GM12891 (cell line): ENCODE results near the gene USH2A.

ENCODE experiments used
- DNase-seq: peaks from one replicate; pipeline ENCODE4 v3.0.0; 2011; ENCODE audit warnings: low spot score; ENCODE audit not compliant: insufficient read length
- FAIRE-seq: peaks from 2 replicates; lab custom pipeline; 2011; peaks lifted over from hg19 to GRCh38; lab: Jason Lieb, UNC
- PAX5 ChIP-seq: IDR thresholded peaks from 2 replicates; pipeline ENCODE4 v1.6.1; 2011; ENCODE audit warnings: low read length, moderate library complexity, mild to moderate bottlenecking; ENCODE audit not compliant: insufficient read depth, severe bottlenecking
- POLR2A ChIP-seq: IDR thresholded peaks from 2 replicates; pipeline ENCODE4 v1.6.1; 2011; ENCODE audit warnings: low read depth, low read length, control low read depth
- POLR2AphosphoS5 ChIP-seq: IDR thresholded peaks from 2 replicates; pipeline ENCODE4 v1.6.1; 2011; ENCODE audit warnings: low read depth, low read length, control low read depth
- POU2F2 ChIP-seq: IDR thresholded peaks from 2 replicates; pipeline ENCODE4 v1.6.1; 2011; ENCODE audit warnings: low read depth, mild to moderate bottlenecking, control low read depth, low read length, moderate library complexity
- SPI1 ChIP-seq: IDR thresholded peaks from 2 replicates; pipeline ENCODE4 v1.6.1; 2011; ENCODE audit warnings: low read depth, low read length, control low read depth
- TAF1 ChIP-seq: IDR thresholded peaks from 2 replicates; pipeline ENCODE4 v1.6.1; 2011; ENCODE audit warnings: low read depth, low read length, control low read depth

Gene USH2A

GRCh38 chr1:215612391-215612790 lies 810.9 kb downstream of the USH2A start:
- TF ChIP-seq POLR2A: no peak
- no peak for TF ChIP-seq POLR2AphosphoS5
- TF ChIP-seq TAF1: no peak
- TF ChIP-seq SPI1: no peak
- no peak for TF ChIP-seq PAX5
- no peak for TF ChIP-seq POU2F2
- no peak for FAIRE-seq
- no peak for DNase-seq

DNA sequence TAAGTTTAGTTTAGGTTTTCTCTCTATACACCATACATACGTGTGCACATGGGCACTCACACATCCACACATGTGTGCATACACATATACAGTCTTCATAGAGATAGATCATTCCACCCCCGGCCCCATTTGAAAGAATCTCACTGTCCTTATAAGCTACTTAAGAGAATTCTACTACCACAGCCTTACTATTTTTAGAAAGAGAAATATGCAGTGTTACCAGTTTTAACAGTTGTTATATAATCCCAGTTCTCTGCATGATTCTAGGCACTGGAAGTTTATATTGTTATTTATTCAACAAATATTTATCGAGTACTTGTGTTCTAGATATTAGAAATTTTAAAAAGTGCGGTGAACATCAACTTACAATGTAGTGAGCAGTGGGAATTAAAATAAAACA lies 814.6 kb downstream of the USH2A start:
- TF ChIP-seq PAX5 (no peak), POLR2AphosphoS5 (no peak), POU2F2 (no peak), POLR2A (no peak), TAF1 (no peak), SPI1 (no peak)
- DNase-seq (no peak), FAIRE-seq (no peak)

DNA sequence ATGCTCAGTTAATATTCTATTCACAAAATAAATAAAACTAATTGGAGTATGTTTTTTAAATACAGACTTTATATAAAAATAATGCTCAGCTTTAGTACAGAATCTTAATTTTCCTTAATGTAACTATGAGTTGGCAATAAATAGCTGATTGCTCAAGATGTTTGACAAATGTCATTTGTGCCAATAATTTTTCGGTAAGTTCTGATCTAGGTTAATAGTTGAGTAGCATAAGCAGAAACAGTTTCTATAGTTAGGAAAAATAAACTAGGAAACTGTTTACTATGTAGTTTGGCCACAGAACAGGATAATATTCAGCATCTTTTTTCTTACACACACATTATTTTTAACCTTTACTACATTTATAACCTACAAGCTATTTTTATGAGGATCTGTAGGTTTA lies 815.8 kb downstream of the USH2A start:
- no peak for TF ChIP-seq POU2F2
- TF ChIP-seq POLR2AphosphoS5: no peak
- no peak for TF ChIP-seq PAX5
- TF ChIP-seq POLR2A: no peak
- TF ChIP-seq SPI1: no peak
- no peak for TF ChIP-seq TAF1
- DNase-seq: no peak
- FAIRE-seq: no peak

DNA sequence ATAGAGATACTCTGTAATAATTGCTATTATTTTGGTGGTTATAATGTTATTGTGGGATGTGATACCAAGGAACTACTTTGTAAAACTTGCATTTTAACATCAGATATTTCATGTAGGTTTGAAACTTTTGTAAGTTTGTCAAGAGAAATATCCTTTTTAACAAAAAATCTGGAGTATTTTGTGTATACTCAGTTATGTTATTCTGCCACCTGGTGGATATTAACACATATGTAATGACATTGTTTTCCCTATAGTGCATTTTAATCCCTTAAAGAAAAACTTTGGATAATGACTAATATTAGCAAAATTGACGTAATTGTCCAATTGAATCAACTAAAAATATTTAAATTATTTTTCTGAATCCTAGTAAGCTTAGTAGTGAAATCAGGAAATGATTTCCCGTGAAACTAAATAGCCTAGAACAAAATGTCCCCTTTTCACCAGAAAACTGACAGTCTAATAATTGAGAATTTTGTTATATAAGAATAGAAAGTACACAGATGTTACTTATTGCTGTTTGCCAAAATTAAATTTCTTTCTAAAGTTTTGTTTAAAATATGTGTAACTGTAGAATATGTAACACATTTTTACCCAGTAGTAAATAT lies 816.6 kb downstream of the USH2A start:
- TF ChIP-seq POU2F2 (no peak), TAF1 (no peak), SPI1 (no peak), POLR2A (no peak), PAX5 (no peak), POLR2AphosphoS5 (no peak)
- DNase-seq: no peak
- FAIRE-seq: no peak

DNA sequence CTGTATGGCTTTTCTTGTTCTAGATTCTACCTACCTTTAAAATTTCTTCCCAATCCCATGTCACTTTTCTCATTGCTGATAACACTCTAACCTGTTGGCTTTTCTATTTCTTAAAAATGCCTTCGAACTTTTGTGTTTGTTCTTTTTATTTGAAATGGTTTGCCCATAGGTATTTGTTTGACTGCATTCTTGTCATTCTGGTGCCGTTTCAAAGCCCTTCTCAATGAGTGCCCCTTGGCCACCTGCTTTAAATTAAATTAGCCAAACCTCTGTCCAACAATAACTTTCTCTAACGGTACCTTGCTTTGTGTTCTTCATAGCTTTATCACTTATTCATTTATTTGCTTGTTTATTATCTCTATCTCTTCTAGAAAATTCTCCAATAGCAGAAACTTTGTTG lies 817.2 kb downstream of the USH2A start:
- TF ChIP-seq TAF1: no peak
- no peak for TF ChIP-seq POLR2AphosphoS5
- TF ChIP-seq SPI1: no peak
- no peak for TF ChIP-seq POU2F2
- TF ChIP-seq POLR2A: no peak
- TF ChIP-seq PAX5: no peak
- DNase-seq (no peak), FAIRE-seq (no peak)

GRCh38 chr1:215605011-215605621 lies 818.1 kb downstream of the USH2A start:
- TF ChIP-seq POLR2A (no peak), TAF1 (no peak), POLR2AphosphoS5 (no peak)
- DNase-seq (no peak), FAIRE-seq (no peak)

- DNase-seq (no peak), FAIRE-seq (no peak)
- TF ChIP-seq PAX5 (no peak), POLR2A (no peak), SPI1 (no peak), TAF1 (no peak), POU2F2 (no peak), POLR2AphosphoS5 (no peak)
Observed at GRCh38 chr1:215603319-215603718, 819.9 kb downstream of the USH2A start.

GRCh38 chr1:215601276-215601675 lies 822.0 kb downstream of the USH2A start:
- no peak for TF ChIP-seq POU2F2
- no peak for TF ChIP-seq POLR2AphosphoS5
- TF ChIP-seq PAX5: no peak
- no peak for TF ChIP-seq SPI1
- TF ChIP-seq POLR2A: no peak
- no peak for TF ChIP-seq TAF1
- no peak for FAIRE-seq
- no peak for DNase-seq

DNA sequence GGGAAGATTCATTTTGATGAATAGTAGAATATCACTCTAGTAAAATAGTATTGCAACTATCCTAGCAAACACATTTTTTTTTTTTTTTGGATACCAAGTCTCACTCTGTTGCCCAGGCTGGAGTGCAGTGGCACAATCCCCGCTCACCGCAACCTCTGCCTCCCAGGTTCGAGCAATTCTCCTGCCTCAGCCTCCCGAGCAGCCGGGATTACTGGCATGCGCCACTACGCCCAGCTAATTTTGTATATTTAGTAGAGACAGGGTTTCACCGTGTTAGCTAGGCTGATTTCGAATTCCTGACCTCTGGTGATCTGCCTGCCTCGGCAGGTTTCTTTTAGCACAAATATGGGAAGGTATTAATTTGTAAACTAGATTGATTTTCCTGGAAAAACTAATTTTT lies 822.4 kb downstream of the USH2A start:
- no peak for FAIRE-seq
- TF ChIP-seq PAX5: no peak
- no peak for TF ChIP-seq TAF1
- no peak for TF ChIP-seq POLR2A
- no peak for TF ChIP-seq POU2F2
- no peak for TF ChIP-seq SPI1
- no peak for TF ChIP-seq POLR2AphosphoS5
- DNase-seq: no peak

DNA sequence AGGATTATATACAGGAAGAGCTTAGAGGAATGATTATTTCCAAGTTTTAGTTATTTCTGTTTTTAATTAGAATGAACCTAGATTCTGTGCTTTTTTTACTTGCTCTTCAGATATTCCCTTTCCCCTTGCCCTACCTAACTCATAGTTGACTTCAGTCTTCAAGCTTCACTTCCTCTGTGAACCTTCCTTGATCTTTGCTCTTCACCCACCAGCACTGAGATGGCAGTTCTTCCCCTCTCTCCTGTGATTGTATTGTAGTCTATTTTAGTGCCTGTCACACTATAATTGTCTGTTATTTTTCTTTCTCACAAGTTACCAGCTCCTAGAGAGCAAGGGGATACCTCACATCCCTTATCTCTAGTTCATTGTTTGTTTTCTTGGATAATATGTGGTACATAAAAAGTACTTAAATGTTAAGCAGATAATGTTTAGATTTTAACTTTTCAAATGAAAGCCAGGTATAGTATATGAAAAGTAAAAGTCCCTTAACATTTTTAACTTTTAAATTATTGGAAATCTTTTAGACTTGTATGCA lies 822.9 kb downstream of the USH2A start:
- no peak for TF ChIP-seq PAX5
- no peak for TF ChIP-seq POLR2A
- TF ChIP-seq SPI1: peak; percentile 60
- TF ChIP-seq POU2F2: no peak
- TF ChIP-seq TAF1: no peak
- TF ChIP-seq POLR2AphosphoS5: no peak
- FAIRE-seq: no peak
- no peak for DNase-seq
